ENCODE results near the gene PTRH1.

Gene PTRH1

DNA sequence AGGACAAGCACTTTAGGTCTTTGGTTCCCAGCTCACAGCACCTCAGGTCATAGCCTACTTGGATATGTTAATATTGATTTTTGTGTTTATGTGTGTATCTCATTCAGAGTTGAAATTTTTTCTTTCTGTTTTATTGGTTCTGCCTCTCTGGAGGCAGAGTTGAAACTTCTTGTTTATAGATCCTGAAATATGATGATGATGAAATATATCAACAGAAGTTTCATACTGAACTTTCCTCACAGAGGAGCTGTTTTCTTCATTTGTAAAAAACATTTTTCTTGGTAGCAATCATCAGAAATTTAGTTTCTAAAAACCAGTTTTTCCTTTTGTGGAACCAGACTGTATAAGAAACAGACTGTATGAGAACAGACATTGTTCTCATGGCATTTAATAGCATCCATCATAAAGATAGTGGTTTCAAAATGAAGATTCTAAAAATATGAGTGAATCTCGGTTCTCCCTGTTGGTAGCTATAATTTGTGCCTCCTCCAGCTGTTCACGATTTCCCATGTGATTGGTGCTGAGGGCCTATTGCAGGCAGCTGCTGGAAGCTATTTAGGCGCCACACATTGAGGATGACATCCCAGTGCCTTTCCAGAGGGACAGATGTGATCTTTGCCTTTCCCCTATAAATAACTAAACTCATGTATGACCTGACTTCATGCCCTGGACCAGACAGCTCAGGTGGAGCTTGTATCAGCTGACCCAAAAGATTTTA, 48.2 kb downstream of the PTRH1 start:
- FAIRE-seq (no peak), DNase-seq (ENCODE audit: insufficient read length, low spot score) (no peak)

DNA sequence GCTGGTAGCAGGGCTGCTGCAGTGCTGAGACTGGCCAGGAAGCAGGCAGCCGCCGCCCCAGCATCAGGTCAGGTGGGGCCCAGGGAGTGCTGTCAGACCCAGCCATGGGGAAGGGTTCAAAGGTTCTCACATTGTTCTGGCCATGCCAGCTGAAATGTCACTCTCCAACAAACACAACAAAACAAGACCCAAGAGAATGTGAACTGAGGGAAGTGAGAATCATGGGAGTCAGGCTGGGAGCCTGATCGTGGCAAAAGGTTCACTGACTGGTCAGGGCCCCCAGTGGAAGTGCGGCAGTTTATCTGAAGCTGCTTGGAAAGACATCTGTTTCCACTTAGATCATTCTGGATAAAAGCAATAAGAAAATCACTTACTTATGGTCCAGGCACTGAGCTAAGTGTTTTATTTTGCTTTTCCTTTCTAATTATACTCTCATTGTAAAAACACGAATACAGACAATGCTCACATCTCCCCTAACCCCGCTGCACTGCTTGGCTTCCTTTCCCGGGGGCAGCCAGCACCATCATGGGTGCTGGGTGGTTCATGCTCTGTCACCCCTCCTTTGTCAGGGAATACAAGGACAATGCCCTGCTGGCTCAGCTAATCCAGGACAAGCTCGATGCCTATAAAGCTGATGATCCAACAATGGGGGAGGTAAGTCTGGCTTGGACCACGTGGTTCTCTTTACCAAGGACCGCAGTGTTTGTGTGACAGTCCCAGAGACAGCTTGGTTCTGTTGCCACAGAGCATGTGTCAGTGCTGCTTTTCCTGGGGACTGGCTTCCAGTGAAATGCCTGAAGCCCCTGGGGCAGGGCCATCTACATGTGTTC, 50.6 kb downstream of the PTRH1 start:
- DNase-seq (ENCODE audit: insufficient read length, low spot score) (no peak), FAIRE-seq (no peak)

DNA sequence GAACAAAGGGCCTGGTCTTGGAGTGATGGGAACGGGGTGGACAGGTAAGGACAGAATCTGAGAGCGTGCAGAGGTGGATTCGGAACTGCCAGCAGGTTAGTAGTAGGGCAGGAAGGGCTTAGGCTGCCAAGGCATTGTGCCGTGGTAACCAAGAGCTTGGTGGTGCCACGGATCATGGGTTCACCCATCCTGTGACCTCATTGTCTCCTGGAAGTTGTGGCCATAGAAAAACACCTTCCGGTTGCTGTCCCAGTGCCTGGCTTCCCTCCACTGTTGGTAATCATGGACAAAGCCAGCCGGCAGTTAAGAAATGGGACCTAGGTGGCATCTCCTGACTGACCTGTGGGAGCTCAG, 51.2 kb downstream of the PTRH1 start:
- FAIRE-seq, result no peak
- no peak for DNase-seq (ENCODE audit: insufficient read length, low spot score)
